NB4 (cell line): ENCODE data around the gene UBE2F.

Source experiments
- CTCF ChIP-seq: IDR thresholded peaks from one replicate; pipeline ENCODE4 v1.5.1; 2012; ENCODE audit warnings: low read depth, low read length
- POLR2A ChIP-seq: IDR thresholded peaks from 2 replicates; pipeline ENCODE4 v1.6.1; 2011; ENCODE audit warnings: mild to moderate bottlenecking; ENCODE audit not compliant: insufficient read length; ENCODE audit errors: extremely low read depth

DNA sequence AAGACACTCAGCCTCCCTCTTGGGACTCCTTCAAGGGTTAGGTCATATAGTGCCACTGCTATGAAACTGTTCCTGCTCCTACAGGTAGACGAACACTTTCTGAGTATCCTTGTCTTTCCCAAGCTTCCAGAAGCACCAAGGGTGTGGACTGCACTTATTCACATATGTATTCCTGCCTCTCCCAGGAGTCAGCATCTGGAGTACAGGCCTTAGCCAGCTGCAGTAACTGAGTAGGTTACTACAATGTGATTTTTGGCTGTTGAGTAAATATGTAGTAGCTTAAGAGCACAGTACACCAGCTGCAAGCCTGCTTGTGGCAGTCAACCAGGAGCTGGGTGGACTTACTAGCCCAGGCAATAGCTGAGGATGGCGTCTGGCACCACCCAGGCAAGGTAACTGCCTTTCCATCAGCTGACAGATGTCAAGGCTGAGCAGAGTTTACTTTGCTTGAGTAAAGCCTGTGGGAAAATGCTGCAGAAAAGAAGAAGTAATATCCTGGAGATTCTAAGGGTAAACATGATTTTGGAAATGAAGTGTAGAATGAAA, 80.0 kb downstream of the UBE2F start:
- TF ChIP-seq CTCF (no peak), POLR2A (no peak)
